Stimulated activated naive B cell treated with anti-CD40 and anti-IgM and Interleukin-4, amounts not matched to agents 10 μg/mL and 1 μg/mL and 100 μg/mL, for 72 hours (primary cell): ENCODE data around the gene SGSM2.

Source experiments
- ATAC-seq, 2 donors: fragments of 150-1000 bp; cut with Tn5 transposase; replicated peaks; 2 replicates each; pipeline ENCODE4 v1.10.0; 2021; ENCODE audit warnings: moderate library complexity in 1 of 2
- DNase-seq: peaks from one replicate; pipeline ENCODE4 v3.0.0; 2021
- H3K27ac Mint-ChIP-seq: one replicate; pipeline ENCODE4 v1.8.0; 2022; ENCODE audit warnings: mild to moderate bottlenecking, mixed read lengths
- H3K27me3 Mint-ChIP-seq, 2 donors: one replicate each; pipeline ENCODE4 v1.8.0; 2022; ENCODE audit warnings: mixed read lengths in 2 of 2
- H3K36me3 Mint-ChIP-seq, 2 donors: one replicate each; pipeline ENCODE4 v1.8.0; 2022; ENCODE audit warnings: mixed read lengths in 2 of 2, mild to moderate bottlenecking in 1 of 2
- H3K4me1 Mint-ChIP-seq, 2 donors: one replicate each; pipeline ENCODE4 v1.8.0; 2022; ENCODE audit warnings: mixed read lengths in 2 of 2, mild to moderate bottlenecking in 1 of 2
- H3K4me3 Mint-ChIP-seq, 2 donors: one replicate each; pipeline ENCODE4 v1.8.0; 2022; ENCODE audit warnings: mild to moderate bottlenecking in 2 of 2, mixed read lengths in 2 of 2, moderate library complexity in 1 of 2
- H3K9me3 Mint-ChIP-seq, 2 donors: one replicate each; pipeline ENCODE4 v1.8.0; 2022; ENCODE audit warnings: mixed read lengths in 2 of 2, mild to moderate bottlenecking in 1 of 2

SGSM2 gene

GRCh38 chr17:2415081-2415480 lies 77.8 kb downstream of the SGSM2 start:
- peaks cover 0 to 2% of the 10 kb centered on the region in 2 donors for H3K4me1 Mint-ChIP-seq
- ATAC-seq = no peak
- H3K4me3 Mint-ChIP-seq = no peak overlapping the region
- H3K27me3 Mint-ChIP-seq = no peaks in the 10 kb centered on the region
- H3K36me3 Mint-ChIP-seq = peaks cover 29 to 38% of the 10 kb centered on the region in 2 donors
- H3K9me3 Mint-ChIP-seq = no peaks in the 10 kb centered on the region
- no peak overlapping the region for H3K27ac Mint-ChIP-seq
- DNase-seq = no peak

GRCh38 chr17:2416010-2416734 lies 78.9 kb downstream of the SGSM2 start:
- ATAC-seq (peak; percentile 80 to 90), DNase-seq (peak; percentile 72)
- Mint-ChIP-seq H3K4me1 (peaks cover 0 to 2% of the 10 kb centered on the region in 2 donors), H3K4me3 (no peak overlapping the region), H3K27me3 (no peaks in the 10 kb centered on the region), H3K27ac (no peak overlapping the region), H3K36me3 (peaks cover 34 to 39% of the 10 kb centered on the region in 2 donors), H3K9me3 (no peaks in the 10 kb centered on the region)

GRCh38 chr17:2418572-2418971 lies 81.3 kb downstream of the SGSM2 start:
- Mint-ChIP-seq H3K4me1 (peaks cover 0 to 2% of the 10 kb centered on the region in 2 donors), H3K4me3 (no peak overlapping the region), H3K27ac (no peak overlapping the region), H3K27me3 (no peaks in the 10 kb centered on the region), H3K9me3 (no peaks in the 10 kb centered on the region), H3K36me3 (peaks cover 37 to 56% of the 10 kb centered on the region in 2 donors)
- DNase-seq (no peak), ATAC-seq (no peak)

- H3K4me3 Mint-ChIP-seq = no peak overlapping the region
- peaks cover 30 to 53% of the 10 kb centered on the region in 2 donors for H3K36me3 Mint-ChIP-seq
- no peak for ATAC-seq
- no peaks in the 10 kb centered on the region for H3K9me3 Mint-ChIP-seq
- peaks cover 0 to 2% of the 10 kb centered on the region in 2 donors for H3K4me1 Mint-ChIP-seq
- no peak overlapping the region for H3K27ac Mint-ChIP-seq
- DNase-seq = no peak
- H3K27me3 Mint-ChIP-seq = no peaks in the 10 kb centered on the region
Observed at GRCh38 chr17:2419486-2419885, 82.2 kb downstream of the SGSM2 start.

- ATAC-seq (no peak), DNase-seq (no peak)
- Mint-ChIP-seq H3K4me3 (no peak overlapping the region), H3K27me3 (no peaks in the 10 kb centered on the region), H3K27ac (peak overlapping the region; percentile 37), H3K36me3 (peaks cover 29 to 52% of the 10 kb centered on the region in 2 donors), H3K9me3 (no peaks in the 10 kb centered on the region), H3K4me1 (peaks cover 0 to 2% of the 10 kb centered on the region in 2 donors)
Observed at GRCh38 chr17:2420176-2420575, 82.9 kb downstream of the SGSM2 start.

- Mint-ChIP-seq H3K4me3 (no peak overlapping the region), H3K27me3 (no peaks in the 10 kb centered on the region), H3K36me3 (peaks cover 33 to 59% of the 10 kb centered on the region in 2 donors), H3K9me3 (no peaks in the 10 kb centered on the region), H3K27ac (no peak overlapping the region), H3K4me1 (peaks cover 0 to 7% of the 10 kb centered on the region in 2 donors)
- no peak for DNase-seq
- ATAC-seq = no peak
Observed at GRCh38 chr17:2421315-2422147, 84.2 kb downstream of the SGSM2 start.

GRCh38 chr17:2423271-2423670 lies 86.0 kb downstream of the SGSM2 start:
- Mint-ChIP-seq H3K4me3 (no peak overlapping the region), H3K27ac (no peak overlapping the region), H3K9me3 (no peaks in the 10 kb centered on the region), H3K36me3 (peaks cover 39 to 62% of the 10 kb centered on the region in 2 donors), H3K27me3 (no peaks in the 10 kb centered on the region), H3K4me1 (peaks cover 2 to 7% of the 10 kb centered on the region in 2 donors)
- ATAC-seq (no peak), DNase-seq (no peak)

GRCh38 chr17:2427215-2427614 lies 89.9 kb downstream of the SGSM2 start:
- no peak for DNase-seq
- no peaks in the 10 kb centered on the region for H3K9me3 Mint-ChIP-seq
- peaks cover 2 to 7% of the 10 kb centered on the region in 2 donors for H3K4me1 Mint-ChIP-seq
- no peak for ATAC-seq
- H3K4me3 Mint-ChIP-seq = no peak overlapping the region
- H3K36me3 Mint-ChIP-seq = peaks cover 24 to 43% of the 10 kb centered on the region in 2 donors
- no peaks in the 10 kb centered on the region for H3K27me3 Mint-ChIP-seq
- H3K27ac Mint-ChIP-seq = no peak overlapping the region

GRCh38 chr17:2427910-2428309 lies 90.6 kb downstream of the SGSM2 start:
- Mint-ChIP-seq H3K36me3 (peaks cover 30 to 46% of the 10 kb centered on the region in 2 donors), H3K27me3 (no peaks in the 10 kb centered on the region), H3K9me3 (no peaks in the 10 kb centered on the region), H3K27ac (peak overlapping the region; percentile 59), H3K4me3 (no peak overlapping the region), H3K4me1 (peaks cover 2 to 7% of the 10 kb centered on the region in 2 donors)
- DNase-seq (no peak), ATAC-seq (no peak)
